Trophoblast cell (in vitro differentiated cells and primary cell): Measurements from ENCODE around the gene MFSD6.

Experiments
- DNase-seq, 2 donors: peaks; one replicate each; pipeline ENCODE4 v3.0.0-alpha.2; 2016
- H2AFZ ChIP-seq: 2 replicates; pipeline ENCODE4 v1.6.1; 2013; ENCODE audit warnings: low read length, moderate library complexity, mild to moderate bottlenecking; ENCODE audit not compliant: insufficient read depth, poor library complexity
- H2AK5ac ChIP-seq: 2 replicates; pipeline ENCODE4 v1.6.1; 2013; ENCODE audit warnings: mild to moderate bottlenecking, low read length
- H2BK120ac ChIP-seq: 2 replicates; pipeline ENCODE4 v1.6.1; 2013; ENCODE audit warnings: low read length, mild to moderate bottlenecking, moderate library complexity; ENCODE audit not compliant: insufficient read depth, poor library complexity
- H2BK12ac ChIP-seq: 2 replicates; pipeline ENCODE4 v1.6.1; 2013; ENCODE audit warnings: mild to moderate bottlenecking, low read length, moderate library complexity
- H2BK5ac ChIP-seq: 2 replicates; pipeline ENCODE4 v1.6.1; 2013; ENCODE audit warnings: low read length, low read depth, moderate library complexity, mild to moderate bottlenecking; ENCODE audit not compliant: poor library complexity
- H3K14ac ChIP-seq: 2 replicates; pipeline ENCODE4 v1.6.1; 2013; ENCODE audit warnings: mild to moderate bottlenecking, low read length
- H3K18ac ChIP-seq: 2 replicates; pipeline ENCODE4 v1.6.1; 2013; ENCODE audit warnings: mild to moderate bottlenecking, low read length
- H3K23ac ChIP-seq: 2 replicates; pipeline ENCODE4 v1.6.1; 2013; ENCODE audit warnings: low read length
- H3K27ac ChIP-seq: 2 replicates; pipeline ENCODE4 v1.5.1; 2013; ENCODE audit warnings: low read depth, mild to moderate bottlenecking, inconsistent platforms, low read length, moderate library complexity
- H3K27me3 ChIP-seq: 2 replicates; pipeline ENCODE4 v1.6.1; 2013; ENCODE audit warnings: inconsistent platforms, mild to moderate bottlenecking, low read length, moderate library complexity; ENCODE audit not compliant: insufficient read depth
- H3K36me3 ChIP-seq, 2 experiments: 1 replicate in 1 of 2; 2 replicates in 1 of 2; pipeline ENCODE4 v1.6.1; 2013; ENCODE audit warnings: low read length in 2 of 2, mild to moderate bottlenecking in 2 of 2, moderate library complexity in 1 of 2; ENCODE audit not compliant: insufficient read depth in 2 of 2, control insufficient read depth in 1 of 2
- H3K4ac ChIP-seq: 2 replicates; pipeline ENCODE4 v1.6.1; 2013; ENCODE audit warnings: low read depth, mild to moderate bottlenecking, low read length, moderate library complexity
- H3K4me1 ChIP-seq, 2 experiments: 1 replicate in 1 of 2; 2 replicates in 1 of 2; pipeline ENCODE4 v1.6.1; 2013; ENCODE audit warnings: low read length in 2 of 2, mild to moderate bottlenecking in 2 of 2, moderate library complexity in 1 of 2; ENCODE audit not compliant: insufficient read depth in 2 of 2, control insufficient read depth in 1 of 2
- H3K4me2 ChIP-seq: 2 replicates; pipeline ENCODE4 v1.6.1; 2013; ENCODE audit warnings: inconsistent platforms, mild to moderate bottlenecking, low read length, moderate library complexity
- H3K4me3 ChIP-seq: 2 replicates; pipeline ENCODE4 v1.5.1; 2013; ENCODE audit warnings: mild to moderate bottlenecking, low read depth, low read length, inconsistent platforms
- H3K79me1 ChIP-seq: one replicate; pipeline ENCODE4 v1.6.1; 2013; ENCODE audit warnings: low read length
- H3K79me2 ChIP-seq: 2 replicates; pipeline ENCODE4 v1.6.1; 2013; ENCODE audit warnings: low read length, mild to moderate bottlenecking; ENCODE audit not compliant: control insufficient read depth, insufficient read depth, poor library complexity
- H3K9ac ChIP-seq: 2 replicates; pipeline ENCODE4 v1.6.1; 2013; ENCODE audit warnings: mild to moderate bottlenecking, low read length
- H3K9me3 ChIP-seq: 2 replicates; pipeline ENCODE4 v1.6.1; 2013; ENCODE audit warnings: low read depth, mild to moderate bottlenecking, control low read depth, inconsistent platforms, low read length; ENCODE audit not compliant: insufficient read depth
- H4K12ac ChIP-seq: 2 replicates; pipeline ENCODE4 v1.6.1; 2013; ENCODE audit warnings: low read depth, mild to moderate bottlenecking, low read length, moderate library complexity
- H4K8ac ChIP-seq: 2 replicates; pipeline ENCODE4 v1.6.1; 2013; ENCODE audit warnings: low read depth, mild to moderate bottlenecking, low read length, moderate library complexity
- H4K91ac ChIP-seq: one replicate; pipeline ENCODE4 v1.6.1; 2013; ENCODE audit warnings: low read depth, mild to moderate bottlenecking, low read length, moderate library complexity
- WGBS: extraction: QIAGEN DNeasy Blood & Tissue Kit; methylation state at CpG from one replicate; pipeline ENCODE4 v1.1.7; 2013; ENCODE audit warnings: missing lambda C conversion rate; ENCODE audit not compliant: insufficient read length, insufficient coverage; ENCODE audit errors: extremely low coverage; 5-methylcytosine and 5-hydroxymethylcytosine counted together

MFSD6 gene

DNA sequence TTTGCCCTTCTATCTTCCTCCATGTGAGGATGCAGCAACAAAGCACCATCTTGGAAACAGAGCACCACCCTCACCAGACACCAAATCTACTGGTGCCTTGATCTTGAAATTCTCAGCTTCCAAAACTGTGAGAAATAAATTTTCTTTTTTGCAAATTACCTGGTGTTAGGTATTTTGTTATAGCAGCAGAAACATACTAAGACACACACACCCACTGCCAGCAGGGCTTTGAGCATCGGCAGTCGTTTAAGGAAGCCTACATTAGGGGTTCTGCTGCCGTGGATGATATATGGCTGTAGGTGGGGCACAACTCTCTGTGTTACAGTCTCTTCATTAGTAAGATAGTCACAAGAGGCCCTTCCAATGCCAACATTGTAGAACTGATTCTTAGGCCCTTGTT, 20.7 kb upstream of the MFSD6 start:
- no peak overlapping the region for H2AFZ ChIP-seq
- no peak overlapping the region for H3K23ac ChIP-seq
- H4K91ac ChIP-seq = no peak overlapping the region
- no peak overlapping the region for H3K4me2 ChIP-seq
- no peak overlapping the region for H4K12ac ChIP-seq
- no peak overlapping the region for H4K8ac ChIP-seq
- H3K4me1 ChIP-seq = no peaks in the 10 kb centered on the region
- H3K4ac ChIP-seq = no peak overlapping the region
- H3K14ac ChIP-seq = no peak overlapping the region
- H2AK5ac ChIP-seq = no peak overlapping the region
- H2BK120ac ChIP-seq = no peak overlapping the region
- no peaks in the 10 kb centered on the region for H3K79me1 ChIP-seq
- no peak overlapping the region for H3K4me3 ChIP-seq
- H3K36me3 ChIP-seq = no peaks in the 10 kb centered on the region
- H3K27me3 ChIP-seq = no peaks in the 10 kb centered on the region
- no peak overlapping the region for H3K27ac ChIP-seq
- H3K79me2 ChIP-seq = no peaks in the 10 kb centered on the region
- no peak for DNase-seq
- WGBS = no CpG with 5 or more reads among the region's 3 CpGs
- no peaks in the 10 kb centered on the region for H3K9me3 ChIP-seq
- H3K18ac ChIP-seq = no peak overlapping the region
- H3K9ac ChIP-seq = no peak overlapping the region
- H2BK5ac ChIP-seq = no peak overlapping the region
- H2BK12ac ChIP-seq = no peak overlapping the region

DNA sequence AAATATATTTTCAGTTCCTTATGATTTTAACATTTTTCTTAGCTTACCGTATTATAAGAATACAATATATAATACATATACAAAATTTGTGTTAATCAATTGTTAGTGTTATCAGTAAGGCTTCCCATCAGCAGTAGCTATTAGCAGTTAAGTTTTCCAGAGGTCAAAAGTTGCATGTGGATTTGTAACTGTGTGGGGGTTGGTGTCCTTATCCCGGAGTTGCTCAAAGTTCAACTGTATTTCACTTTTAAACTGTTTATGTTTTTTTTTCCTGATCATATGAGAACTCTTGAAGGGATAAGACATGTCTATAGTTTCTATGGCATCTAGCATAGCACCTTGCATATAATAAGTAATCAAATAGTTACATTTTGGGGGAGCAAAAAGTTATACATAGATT, 11.9 kb upstream of the MFSD6 start:
- Histone ChIP-seq H3K27ac (no peak overlapping the region), H3K79me2 (no peaks in the 10 kb centered on the region), H2AFZ (no peak overlapping the region), H3K9me3 (no peaks in the 10 kb centered on the region), H2BK5ac (no peak overlapping the region), H3K27me3 (no peaks in the 10 kb centered on the region), H3K4ac (no peak overlapping the region), H3K4me1 (no peaks in the 10 kb centered on the region), H3K18ac (no peak overlapping the region), H3K79me1 (no peaks in the 10 kb centered on the region), H3K4me2 (no peak overlapping the region), H3K9ac (no peak overlapping the region), H3K23ac (no peak overlapping the region), H4K12ac (no peak overlapping the region), H3K14ac (no peak overlapping the region), H3K36me3 (no peaks in the 10 kb centered on the region), H2BK120ac (no peak overlapping the region), H2BK12ac (no peak overlapping the region), H2AK5ac (no peak overlapping the region), H4K8ac (no peak overlapping the region), H4K91ac (no peak overlapping the region), H3K4me3 (no peak overlapping the region)
- DNase-seq = no peak
- no CpG with 5 or more reads among the region's 2 CpGs for WGBS

DNA sequence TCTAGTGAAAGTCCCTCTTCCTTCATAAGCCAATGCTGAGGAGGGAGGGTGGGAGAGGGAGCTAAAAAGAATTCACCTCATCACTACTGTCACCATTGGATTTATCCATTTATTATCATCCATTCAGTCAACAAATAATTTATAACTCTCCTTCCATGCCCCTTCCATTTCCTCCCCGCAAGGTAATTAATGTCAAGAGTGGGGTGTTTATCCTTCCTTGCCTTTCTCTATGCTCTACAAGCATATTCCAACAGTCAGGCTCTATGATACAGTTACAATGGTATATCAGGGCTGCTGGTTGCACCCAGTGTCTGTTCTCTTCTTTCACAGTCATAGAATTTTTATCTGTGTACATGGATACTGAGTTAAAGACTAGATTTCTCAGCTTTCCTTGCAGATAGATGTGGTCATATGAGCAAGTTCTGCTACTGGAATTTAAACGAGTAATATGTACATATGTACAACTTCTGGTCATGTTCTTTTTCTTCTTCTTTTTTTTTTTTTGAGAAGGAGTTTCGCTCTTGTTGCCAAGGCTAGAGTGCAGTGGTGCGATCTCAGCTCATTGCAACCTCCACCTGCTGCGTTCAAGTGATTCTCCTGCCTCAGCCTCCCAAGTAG, 5.1 kb upstream of the MFSD6 start:
- Histone ChIP-seq H3K18ac (no peak overlapping the region), H3K27me3 (peaks cover 10% of the 10 kb centered on the region), H3K79me2 (no peaks in the 10 kb centered on the region), H2AK5ac (no peak overlapping the region), H4K91ac (no peak overlapping the region), H2AFZ (no peak overlapping the region), H3K4ac (no peak overlapping the region), H3K27ac (no peak overlapping the region), H3K14ac (no peak overlapping the region), H4K8ac (no peak overlapping the region), H4K12ac (no peak overlapping the region), H2BK5ac (no peak overlapping the region), H3K23ac (no peak overlapping the region), H3K4me2 (no peak overlapping the region), H3K9me3 (no peaks in the 10 kb centered on the region), H3K79me1 (no peaks in the 10 kb centered on the region), H3K4me1 (no peaks in the 10 kb centered on the region), H3K9ac (no peak overlapping the region), H3K4me3 (no peak overlapping the region), H2BK12ac (no peak overlapping the region), H3K36me3 (no peaks in the 10 kb centered on the region), H2BK120ac (no peak overlapping the region)
- no CpG with 5 or more reads among the region's 5 CpGs for WGBS
- DNase-seq = no peak

DNA sequence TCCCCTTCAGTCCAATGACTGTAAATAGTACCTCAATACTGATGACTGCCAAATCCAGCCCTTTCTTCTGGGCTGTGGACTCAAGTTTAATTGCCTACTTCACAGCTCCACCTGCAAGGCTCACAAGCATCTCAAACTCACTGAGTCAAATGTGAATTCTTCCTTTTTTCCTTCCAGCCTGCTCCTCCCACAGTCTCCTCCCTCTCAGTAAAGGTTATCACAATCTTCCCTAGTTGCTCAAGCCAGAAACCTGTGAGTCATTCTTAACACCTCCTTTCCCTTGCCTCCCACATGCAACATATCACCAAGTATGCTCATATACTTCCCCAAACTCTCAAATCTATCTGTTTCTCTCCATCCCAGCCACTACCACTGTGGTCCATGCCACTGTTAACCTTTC, 3.7 kb upstream of the MFSD6 start:
- Histone ChIP-seq H3K4me2 (no peak overlapping the region), H2AFZ (no peak overlapping the region), H2AK5ac (no peak overlapping the region), H4K8ac (no peak overlapping the region), H3K4me3 (no peak overlapping the region), H3K9ac (no peak overlapping the region), H3K36me3 (no peaks in the 10 kb centered on the region), H4K91ac (no peak overlapping the region), H3K23ac (no peak overlapping the region), H2BK12ac (no peak overlapping the region), H2BK5ac (no peak overlapping the region), H3K9me3 (no peaks in the 10 kb centered on the region), H3K4ac (no peak overlapping the region), H2BK120ac (no peak overlapping the region), H3K14ac (no peak overlapping the region), H3K4me1 (peaks cover 0 to 2% of the 10 kb centered on the region in 2 experiments), H3K27me3 (peaks cover 21% of the 10 kb centered on the region), H3K79me2 (peaks cover 2% of the 10 kb centered on the region), H3K27ac (no peak overlapping the region), H4K12ac (no peak overlapping the region), H3K18ac (no peak overlapping the region), H3K79me1 (no peaks in the 10 kb centered on the region)
- DNase-seq = peak; percentile 40 to 68
